Prostate gland (tissue), 2 donors: ENCODE data around the gene FRMD4A.

Experiments used
- POLR2A ChIP-seq: fragments of 450-650 bp; IDR thresholded peaks from one replicate; pipeline ENCODE4 v1.6.1; 2016; ENCODE audit warnings: antibody characterized with exemption, mild to moderate bottlenecking
- TF ChIP-seq, protein P1 (sequence below), 4 experiments: fragments of 200-600 bp in 2 of 4; fragments of 450-650 bp in 2 of 4; sonication (generic) in 2 of 4; IDR thresholded peaks; 1 replicate in 3 of 4; 2 replicates in 1 of 4; pipeline ENCODE4 v1.5.1; 2016 to 2019; ENCODE audit warnings: antibody characterized with exemption in 4 of 4, mild to moderate bottlenecking in 2 of 4, moderate library complexity in 2 of 4

DNA sequence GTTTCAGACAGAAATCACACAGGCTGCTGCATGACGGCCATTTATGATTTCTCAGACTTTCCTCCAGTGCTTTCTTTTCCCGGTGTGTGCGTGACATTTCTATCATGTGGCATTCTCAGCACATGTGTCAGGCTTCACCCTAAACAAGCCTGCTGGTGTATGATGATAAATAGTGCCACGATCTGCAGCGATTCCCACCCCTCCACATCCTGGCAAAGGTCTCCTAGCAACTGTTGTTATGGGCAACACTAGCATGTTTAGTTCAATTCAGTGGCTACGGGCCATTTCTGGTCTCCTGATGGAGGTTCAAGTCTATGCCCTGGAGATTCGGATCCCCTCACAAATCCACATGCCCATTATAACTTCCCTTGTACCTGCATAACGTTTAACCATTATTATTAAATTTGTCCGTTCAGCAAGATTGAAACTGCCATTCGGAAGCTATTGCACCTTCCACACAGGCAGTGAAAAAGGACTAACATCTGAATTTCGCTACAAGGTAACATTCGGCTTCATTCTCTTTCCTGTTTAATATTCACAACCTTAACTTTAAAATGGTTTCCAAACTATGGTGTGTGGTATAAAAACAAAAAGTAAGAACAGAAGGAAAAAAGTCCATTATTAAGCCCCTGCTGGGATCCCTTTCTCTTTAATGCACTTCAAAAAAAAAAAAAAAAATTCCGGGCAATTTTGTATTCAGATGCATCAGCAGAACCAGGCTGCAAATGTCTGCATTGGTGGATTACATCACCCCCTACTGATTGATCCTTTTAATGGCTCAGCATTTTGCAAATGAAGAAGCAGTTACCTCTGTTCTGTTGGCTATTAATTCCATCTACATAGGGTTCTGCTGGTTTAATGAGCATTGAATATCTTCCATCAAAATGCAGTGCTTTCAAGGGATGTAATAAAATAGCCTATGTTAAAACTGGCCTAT, 90.2 kb downstream of the FRMD4A start:
- no peak for TF ChIP-seq POLR2A
- TF ChIP-seq, protein P1, sequence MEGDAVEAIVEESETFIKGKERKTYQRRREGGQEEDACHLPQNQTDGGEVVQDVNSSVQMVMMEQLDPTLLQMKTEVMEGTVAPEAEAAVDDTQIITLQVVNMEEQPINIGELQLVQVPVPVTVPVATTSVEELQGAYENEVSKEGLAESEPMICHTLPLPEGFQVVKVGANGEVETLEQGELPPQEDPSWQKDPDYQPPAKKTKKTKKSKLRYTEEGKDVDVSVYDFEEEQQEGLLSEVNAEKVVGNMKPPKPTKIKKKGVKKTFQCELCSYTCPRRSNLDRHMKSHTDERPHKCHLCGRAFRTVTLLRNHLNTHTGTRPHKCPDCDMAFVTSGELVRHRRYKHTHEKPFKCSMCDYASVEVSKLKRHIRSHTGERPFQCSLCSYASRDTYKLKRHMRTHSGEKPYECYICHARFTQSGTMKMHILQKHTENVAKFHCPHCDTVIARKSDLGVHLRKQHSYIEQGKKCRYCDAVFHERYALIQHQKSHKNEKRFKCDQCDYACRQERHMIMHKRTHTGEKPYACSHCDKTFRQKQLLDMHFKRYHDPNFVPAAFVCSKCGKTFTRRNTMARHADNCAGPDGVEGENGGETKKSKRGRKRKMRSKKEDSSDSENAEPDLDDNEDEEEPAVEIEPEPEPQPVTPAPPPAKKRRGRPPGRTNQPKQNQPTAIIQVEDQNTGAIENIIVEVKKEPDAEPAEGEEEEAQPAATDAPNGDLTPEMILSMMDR (IDR thresholded peaks at IDR 0.05): no peak
